PC-3 (cell line): ENCODE results near the gene AQP3. TPM values are rescaled to one million over a fixed set of nuclear protein-coding genes. Genes with fewer than 3 reads are reported as not detected.
"Not testable (repeated sequence)": the region's sequence is repeated elsewhere in the genome, so short reads cannot be mapped to it uniquely, and the experiment has no call there.

Source experiments
- ATAC-seq: fragments of 200-7000 bp; cut with Tn5 transposase; 2 replicates; pipeline ENCODE4 v1.9.1; 2020; ENCODE audit warnings: mild to moderate bottlenecking, moderate library complexity
- BruUV-seq: library from RNA; stranded (reverse); fragments of 400-500 nt; replicated peaks from 2 replicates; lab custom pipeline; 2021; lab: Mats Ljungman, UMichigan
- CTCF ChIA-PET: fragments of 300-600 bp; sonication (Branson Sonifier 250); formaldehyde crosslinking; loops from one replicate; lab custom pipeline; 2022; ENCODE audit warnings: antibody characterized with exemption; lab: Charles Lee
- POLR2A ChIA-PET: fragments of 300-600 bp; sonication (Branson Sonifier 250); formaldehyde crosslinking; loops from one replicate; lab custom pipeline; 2022; ENCODE audit warnings: antibody characterized with exemption; ENCODE audit not compliant: unreplicated experiment; lab: Charles Lee
- DNase-seq: peaks from one replicate; pipeline ENCODE4 v3.0.0-alpha.2; 2015
- H2AFZ ChIP-seq: fragments of 300-600 bp; sonication (generic); 2 replicates; pipeline ENCODE4 v1.6.0; 2016; ENCODE audit warnings: antibody characterized with exemption, low read length
- H3F3A ChIP-seq: fragments of 300-600 bp; sonication (generic); one replicate; pipeline ENCODE4 v1.6.0; 2017; ENCODE audit warnings: antibody characterized with exemption, low read length, control low read depth, mild to moderate bottlenecking; ENCODE audit not compliant: unreplicated experiment
- H3K27ac ChIP-seq: fragments of 300-600 bp; sonication (generic); 2 replicates; pipeline ENCODE4 v1.5.1; 2016; ENCODE audit warnings: mild to moderate bottlenecking, low read length
- H3K27me3 ChIP-seq: fragments of 300-600 bp; sonication (generic); 2 replicates; pipeline ENCODE4 v1.6.1; 2016; ENCODE audit warnings: low read length, mixed read lengths
- H3K36me3 ChIP-seq: fragments of 300-600 bp; sonication (generic); 2 replicates; pipeline ENCODE4 v1.6.1; 2016; ENCODE audit warnings: low read depth, mixed run types, low read length, mixed read lengths
- H3K4me1 ChIP-seq: fragments of 300-600 bp; sonication (generic); 2 replicates; pipeline ENCODE4 v1.5.1; 2016; ENCODE audit warnings: low read length; ENCODE audit not compliant: insufficient read depth
- H3K4me2 ChIP-seq: fragments of 300-600 bp; sonication (generic); 2 replicates; pipeline ENCODE4 v1.6.0; 2016; ENCODE audit warnings: low read length
- H3K4me3 ChIP-seq: fragments of 300-600 bp; sonication (generic); 2 replicates; pipeline ENCODE4 v1.5.1; 2016; ENCODE audit warnings: mild to moderate bottlenecking, low read length, mixed read lengths
- H3K79me2 ChIP-seq: fragments of 300-600 bp; sonication (generic); 2 replicates; pipeline ENCODE4 v1.6.1; 2017; ENCODE audit warnings: low read length, mixed read lengths
- H3K9ac ChIP-seq: fragments of 300-600 bp; sonication (generic); 2 replicates; pipeline ENCODE4 v1.6.0; 2016; ENCODE audit warnings: mild to moderate bottlenecking, low read length
- H3K9me2 ChIP-seq: fragments of 300-600 bp; sonication (generic); replicated peaks from 2 replicates; pipeline ENCODE4 v1.6.1; 2016; ENCODE audit warnings: mixed run types, low read length, mixed read lengths
- H3K9me3 ChIP-seq: fragments of 300-600 bp; sonication (generic); 2 replicates; pipeline ENCODE4 v1.6.1; 2016; ENCODE audit warnings: low read length, mixed read lengths
- H4K20me1 ChIP-seq: fragments of 300-600 bp; sonication (generic); 2 replicates; pipeline ENCODE4 v1.6.1; 2016; ENCODE audit warnings: low read length, mixed read lengths
- intact Hi-C: fragments of 100-400 bp; cut with micrococcal nuclease; formaldehyde crosslinking; loops from 2 replicates; pipeline ENCODE4 v1.9.0; 2023
- total RNA-seq: library from RNA; depleted of rRNA; stranded (reverse); fragments of >200 nt; gene quantifications from 2 replicates; pipeline ENCODE4 v1.2.3, GENCODE V29; 2014

The AQP3 gene
- total RNA-seq, 1 experiment from 2014 or later: 5.1 TPM

GRCh38 chr9:33399047-33399446 lies 48.3 kb downstream of the AQP3 start:
- H3K9me2 ChIP-seq, H3F3A ChIP-seq, POLR2A ChIA-PET, H3K9me3 ChIP-seq, H3K27ac ChIP-seq, H4K20me1 ChIP-seq, intact Hi-C loops, H3K36me3 ChIP-seq, H3K4me1 ChIP-seq, H3K9ac ChIP-seq, H3K27me3 ChIP-seq, ATAC-seq, CTCF ChIA-PET, H3K4me2 ChIP-seq, BruUV-seq, H3K79me2 ChIP-seq, H2AFZ ChIP-seq, H3K4me3 ChIP-seq, DNase-seq: not testable (repeated sequence)

- ATAC-seq, H3K9me3 ChIP-seq, H3K4me3 ChIP-seq, DNase-seq, H4K20me1 ChIP-seq, H3F3A ChIP-seq, H2AFZ ChIP-seq, BruUV-seq, H3K36me3 ChIP-seq, H3K9ac ChIP-seq, H3K9me2 ChIP-seq, H3K4me1 ChIP-seq, H3K27me3 ChIP-seq, POLR2A ChIA-PET, H3K27ac ChIP-seq, H3K79me2 ChIP-seq, H3K4me2 ChIP-seq, intact Hi-C loops, CTCF ChIA-PET: not testable (repeated sequence)
Observed at GRCh38 chr9:33397801-33398200, 49.6 kb downstream of the AQP3 start.

- H3K27ac ChIP-seq, H3K36me3 ChIP-seq, H3K27me3 ChIP-seq, H3F3A ChIP-seq, H3K9me3 ChIP-seq, H3K9me2 ChIP-seq, ATAC-seq, H3K79me2 ChIP-seq, intact Hi-C loops, DNase-seq, H3K4me1 ChIP-seq, POLR2A ChIA-PET, H3K4me3 ChIP-seq, CTCF ChIA-PET, BruUV-seq, H4K20me1 ChIP-seq, H2AFZ ChIP-seq, H3K9ac ChIP-seq, H3K4me2 ChIP-seq: not testable (repeated sequence)
Observed at GRCh38 chr9:33395159-33395879, 52.1 kb downstream of the AQP3 start.

DNA sequence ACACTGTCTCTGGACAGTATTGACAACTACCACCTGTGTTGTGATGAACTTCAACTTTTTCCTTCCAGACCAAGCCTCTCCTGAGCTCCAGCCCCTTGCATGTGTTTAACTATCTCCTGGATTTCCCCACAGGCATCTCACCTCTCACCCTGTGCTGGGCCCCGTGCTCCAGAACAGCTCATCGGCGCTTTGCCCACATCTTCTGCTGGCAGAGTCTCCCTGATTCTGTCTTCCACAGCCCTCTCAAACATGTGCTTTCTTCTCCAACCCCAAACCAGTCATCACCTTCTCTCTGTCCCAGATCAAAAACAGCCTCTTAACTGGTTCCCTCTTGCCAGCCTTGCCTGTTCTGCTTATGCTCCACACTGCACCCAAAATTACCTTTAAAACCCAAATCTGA lies 53.4 kb downstream of the AQP3 start:
- H3K4me3 ChIP-seq, H3K9ac ChIP-seq, POLR2A ChIA-PET, H3K36me3 ChIP-seq, CTCF ChIA-PET, H4K20me1 ChIP-seq, H3K27me3 ChIP-seq, H3K4me1 ChIP-seq, H3K27ac ChIP-seq, H3K9me3 ChIP-seq, H3F3A ChIP-seq, DNase-seq, H3K9me2 ChIP-seq, intact Hi-C loops, H3K79me2 ChIP-seq, H3K4me2 ChIP-seq, H2AFZ ChIP-seq, BruUV-seq, ATAC-seq: not testable (repeated sequence)
